IMR-90 (cell line): ENCODE results near the gene PIGU.

Experiments used
- BHLHE40 ChIP-seq: fragments of 150-350 bp; IDR thresholded peaks from 2 replicates; pipeline ENCODE4 v1.6.1; 2016; ENCODE audit warnings: mild to moderate bottlenecking, low read depth, low read length
- CEBPB ChIP-seq: IDR thresholded peaks from 2 replicates; pipeline ENCODE4 v1.6.1; 2012; ENCODE audit warnings: low read depth, low read length, improper control_type of control experiment
- CHD1 ChIP-seq: IDR thresholded peaks from 2 replicates; pipeline ENCODE4 v1.6.1; 2012; ENCODE audit warnings: low read depth, low read length, improper control_type of control experiment
- CTCF ChIP-seq: conservative IDR thresholded peaks from 2 replicates; pipeline ENCODE4 v1.5.1; 2012; ENCODE audit warnings: mild to moderate bottlenecking, low read depth, low read length, improper control_type of control experiment
- ELK1 ChIP-seq: fragments of 150-350 bp; IDR thresholded peaks from 2 replicates; pipeline ENCODE4 v1.6.1; 2016; ENCODE audit warnings: low read depth, mild to moderate bottlenecking, low read length, moderate library complexity, borderline replicate concordance
- MAFK ChIP-seq: IDR thresholded peaks from 2 replicates; pipeline ENCODE4 v1.6.1; 2012; ENCODE audit warnings: low read depth, low read length, improper control_type of control experiment
- MAZ ChIP-seq: IDR thresholded peaks from 2 replicates; pipeline ENCODE4 v1.6.1; 2012; ENCODE audit warnings: low read depth, mild to moderate bottlenecking, low read length, improper control_type of control experiment, moderate library complexity, borderline replicate concordance
- MXI1 ChIP-seq: IDR thresholded peaks from 2 replicates; pipeline ENCODE4 v1.6.1; 2012; ENCODE audit warnings: low read depth, mild to moderate bottlenecking, low read length, moderate library complexity, borderline replicate concordance
- NFE2L2 ChIP-seq: fragments of 150-350 bp; IDR thresholded peaks from 2 replicates; pipeline ENCODE4 v1.6.1; 2016; ENCODE audit warnings: low read depth, mild to moderate bottlenecking, low read length
- POLR2A ChIP-seq: IDR thresholded peaks from 2 replicates; pipeline ENCODE4 v1.6.1; 2012; ENCODE audit warnings: mild to moderate bottlenecking, low read depth, low read length
- RAD21 ChIP-seq: IDR thresholded peaks from 2 replicates; pipeline ENCODE4 v1.6.1; 2012; ENCODE audit warnings: low read length, improper control_type of control experiment
- RCOR1 ChIP-seq: IDR thresholded peaks from 2 replicates; pipeline ENCODE4 v1.6.1; 2012; ENCODE audit warnings: mild to moderate bottlenecking, low read length, improper control_type of control experiment; ENCODE audit not compliant: insufficient replicate concordance
- RFX5 ChIP-seq: IDR thresholded peaks from 2 replicates; pipeline ENCODE4 v1.8.0; 2012; ENCODE audit warnings: low read depth, mild to moderate bottlenecking, low read length, moderate library complexity
- USF2 ChIP-seq: fragments of 150-350 bp; IDR thresholded peaks from 2 replicates; pipeline ENCODE4 v1.6.1; 2017; ENCODE audit warnings: mild to moderate bottlenecking, antibody characterized with exemption, low read length, low read depth

- no peak for TF ChIP-seq CTCF
- TF ChIP-seq USF2 = no peak
- TF ChIP-seq RAD21 = no peak
- TF ChIP-seq POLR2A = no peak
- TF ChIP-seq ELK1 = no peak
- TF ChIP-seq MAFK = no peak
- no peak for TF ChIP-seq RCOR1
- TF ChIP-seq CHD1 = no peak
- TF ChIP-seq NFE2L2 = no peak
- TF ChIP-seq MXI1 = no peak
- TF ChIP-seq BHLHE40 = no peak
- no peak for TF ChIP-seq MAZ
- no peak for TF ChIP-seq RFX5
- TF ChIP-seq CEBPB = no peak
These were observed 94.7 kb downstream of the PIGU start for GRCh38 chr20:34582221-34582620.
